GM18519 (cell line): Measurements from ENCODE around the gene ARHGAP23.

Experiments used
- ATAC-seq: cut with Tn5 transposase; IDR thresholded peaks from one replicate; pipeline ENCODE4 v1.9.1; 2021; ENCODE audit warnings: mild to moderate bottlenecking, moderate library complexity; ENCODE audit not compliant: unreplicated experiment, low FRiP score

The ARHGAP23 gene

GRCh38 chr17:38441429-38442061, 13.3 kb downstream of the ARHGAP23 start:
- no peak for ATAC-seq

GRCh38 chr17:38442548-38442947, 14.3 kb downstream of the ARHGAP23 start:
- ATAC-seq: no peak

- no peak for ATAC-seq
Measured at GRCh38 chr17:38443356-38444031, 15.2 kb downstream of the ARHGAP23 start.

GRCh38 chr17:38444151-38444550, 15.9 kb downstream of the ARHGAP23 start:
- no peak for ATAC-seq

- no peak for ATAC-seq
Measured at GRCh38 chr17:38447502-38448085, 19.3 kb downstream of the ARHGAP23 start.

- no peak for ATAC-seq
Measured at GRCh38 chr17:38448208-38448771, 20.0 kb downstream of the ARHGAP23 start.

- no peak for ATAC-seq
Measured at GRCh38 chr17:38449364-38449763, 21.1 kb downstream of the ARHGAP23 start.

GRCh38 chr17:38450557-38451029, 22.3 kb downstream of the ARHGAP23 start:
- ATAC-seq: no peak

- no peak for ATAC-seq
Measured at GRCh38 chr17:38451030-38451839, 23.0 kb downstream of the ARHGAP23 start.

- no peak for ATAC-seq
Measured at GRCh38 chr17:38451840-38452529, 23.7 kb downstream of the ARHGAP23 start.

- ATAC-seq: no peak
Measured at GRCh38 chr17:38452719-38453118, 24.5 kb downstream of the ARHGAP23 start.

GRCh38 chr17:38453951-38454421, 25.7 kb downstream of the ARHGAP23 start:
- ATAC-seq: no peak

GRCh38 chr17:38454532-38454931, 26.3 kb downstream of the ARHGAP23 start:
- ATAC-seq: no peak

GRCh38 chr17:38455288-38455915, 27.1 kb downstream of the ARHGAP23 start:
- ATAC-seq: no peak

GRCh38 chr17:38456031-38456815, 28.0 kb downstream of the ARHGAP23 start:
- no peak for ATAC-seq

GRCh38 chr17:38457577-38458371, 29.5 kb downstream of the ARHGAP23 start:
- ATAC-seq: no peak

GRCh38 chr17:38458521-38458920, 30.3 kb downstream of the ARHGAP23 start:
- no peak for ATAC-seq

- ATAC-seq: no peak
Measured at GRCh38 chr17:38459567-38459966, 31.3 kb downstream of the ARHGAP23 start.
